Measurements from ENCODE around the gene MAIP1.

GRCh38 chr2:199979398-199979797 lies 24.0 kb downstream of the MAIP1 start:
- TF ChIP-seq USF2 (CRISPR knock-in tag; IDR thresholded peaks at IDR 0.05) (no peak), LEF1 (IDR thresholded peaks at IDR 0.05) (no peak), ARHGAP35 (IDR thresholded peaks at IDR 0.05; ENCODE audit: partially characterized antibody) (no peak), ELF1 (tag; IDR thresholded peaks at IDR 0.05) (no peak), ZNF239 (CRISPR knock-in tag; IDR thresholded peaks at IDR 0.05) (no peak)

All from K562 (cell line).